Measurements from ENCODE around the gene FADS3. TPM values are rescaled to one million over a fixed set of nuclear protein-coding genes. Genes with fewer than 3 reads are reported as not detected.

Gene FADS3
- total and polyA plus RNA-seq, 2 of the 13 experiments (the other 11 are each of a cell fraction or from before 2014, with no cell fraction given) = 13.4 to 23.2 TPM

DNA sequence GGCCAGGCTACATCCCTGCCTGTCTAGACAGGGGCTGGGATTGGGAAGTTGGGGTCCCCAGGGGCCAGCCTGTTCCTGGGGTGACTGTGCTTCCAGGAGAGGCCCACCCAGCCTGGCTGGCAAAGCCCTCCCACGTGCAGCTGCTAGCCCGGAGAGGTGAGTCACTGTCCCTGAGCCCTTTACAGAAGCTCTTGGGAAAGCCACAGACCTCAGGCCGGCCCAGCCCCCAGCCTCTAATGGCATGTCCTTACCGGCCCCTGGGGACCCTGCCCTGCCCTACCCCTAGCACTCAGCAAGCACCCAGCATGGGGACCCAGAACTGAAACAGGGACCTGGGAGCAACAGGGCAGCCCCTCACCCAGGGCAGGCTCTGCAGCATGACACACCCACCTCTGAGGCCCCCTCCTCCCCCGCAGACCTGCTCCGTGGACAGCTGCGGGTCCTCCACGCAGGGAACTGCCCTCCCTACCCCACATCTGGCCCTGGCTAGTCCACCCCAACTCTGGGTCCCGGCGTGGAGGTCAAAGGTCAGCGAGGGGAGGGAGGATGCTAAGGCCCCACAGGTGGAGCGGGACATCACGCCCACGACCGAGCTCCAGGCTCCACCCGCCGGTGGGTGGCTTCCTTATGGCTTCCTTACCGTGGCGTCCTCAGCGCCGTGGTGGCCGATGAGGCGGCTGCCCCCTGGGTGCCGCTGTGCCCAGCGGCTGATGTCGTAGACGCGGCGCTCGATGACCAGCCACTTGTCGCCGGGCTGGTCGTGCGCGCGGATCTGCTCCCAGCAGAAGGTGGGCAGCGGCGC, 615 bp downstream of the FADS3 start (continued):
- TF ChIP-seq USF2 (IDR thresholded peaks at IDR 0.05; ENCODE audit: low read depth, low read length) = no peak
- TF ChIP-seq USF2 (CRISPR knock-in tag; IDR thresholded peaks at IDR 0.05; ENCODE audit: borderline replicate concordance) = no peak
- TF ChIP-seq ZNF772 (CRISPR knock-in tag; IDR thresholded peaks at IDR 0.05) = 0 out of 2 replicates have a peak, but pooled peaks have one; percentile 18
- TF ChIP-seq ZNF333 (CRISPR knock-in tag; IDR thresholded peaks at IDR 0.05; ENCODE audit: borderline replicate concordance) = 0 out of 2 replicates have a peak, but pooled peaks have one; percentile 58
- TF ChIP-seq SAP130 (CRISPR knock-in tag; IDR thresholded peaks at IDR 0.05; ENCODE audit: low read depth) = peak; percentile 60
- TF ChIP-seq ZFY (CRISPR knock-in tag; IDR thresholded peaks at IDR 0.05) = peak; percentile 17; the same call in 1 of the 2 replicates
- TF ChIP-seq MTF2 (CRISPR knock-in tag; IDR thresholded peaks at IDR 0.05; ENCODE audit: borderline replicate concordance) = peak; percentile 69; the same call in 1 of the 2 replicates
- TF ChIP-seq, protein P1, sequence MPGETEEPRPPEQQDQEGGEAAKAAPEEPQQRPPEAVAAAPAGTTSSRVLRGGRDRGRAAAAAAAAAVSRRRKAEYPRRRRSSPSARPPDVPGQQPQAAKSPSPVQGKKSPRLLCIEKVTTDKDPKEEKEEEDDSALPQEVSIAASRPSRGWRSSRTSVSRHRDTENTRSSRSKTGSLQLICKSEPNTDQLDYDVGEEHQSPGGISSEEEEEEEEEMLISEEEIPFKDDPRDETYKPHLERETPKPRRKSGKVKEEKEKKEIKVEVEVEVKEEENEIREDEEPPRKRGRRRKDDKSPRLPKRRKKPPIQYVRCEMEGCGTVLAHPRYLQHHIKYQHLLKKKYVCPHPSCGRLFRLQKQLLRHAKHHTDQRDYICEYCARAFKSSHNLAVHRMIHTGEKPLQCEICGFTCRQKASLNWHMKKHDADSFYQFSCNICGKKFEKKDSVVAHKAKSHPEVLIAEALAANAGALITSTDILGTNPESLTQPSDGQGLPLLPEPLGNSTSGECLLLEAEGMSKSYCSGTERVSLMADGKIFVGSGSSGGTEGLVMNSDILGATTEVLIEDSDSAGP (CRISPR knock-in tag; IDR thresholded peaks at IDR 0.05; ENCODE audit: borderline replicate concordance) = peak; percentile 21; the same call in 1 of the 2 replicates
- 0 out of 2 replicates have a peak, but pooled peaks have one; percentile 47 for TF ChIP-seq ARNT2 (CRISPR knock-in tag; IDR thresholded peaks at IDR 0.05; ENCODE audit: low read depth)
- TF ChIP-seq, protein P2, sequence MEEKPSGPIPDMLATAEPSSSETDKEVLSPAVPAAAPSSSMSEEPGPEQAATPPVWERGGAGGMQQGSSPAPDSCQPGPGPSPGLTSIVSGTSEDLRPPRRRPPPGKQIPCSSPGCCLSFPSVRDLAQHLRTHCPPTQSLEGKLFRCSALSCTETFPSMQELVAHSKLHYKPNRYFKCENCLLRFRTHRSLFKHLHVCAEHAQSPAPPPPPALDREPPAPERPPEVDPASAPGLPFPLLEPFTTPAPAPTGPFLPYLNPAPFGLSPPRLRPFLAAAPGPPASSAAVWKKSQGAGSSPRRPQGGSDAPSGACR (CRISPR knock-in tag; IDR thresholded peaks at IDR 0.05) = 0 out of 2 replicates have a peak, but pooled peaks have one; percentile 43
- peak; percentile 27; the same call in 1 of the 2 replicates for TF ChIP-seq ZNF747 (CRISPR knock-in tag; IDR thresholded peaks at IDR 0.05; ENCODE audit: borderline replicate concordance)
- no peak for TF ChIP-seq BCL6 (CRISPR knock-in tag; IDR thresholded peaks at IDR 0.05)
- no peak for TF ChIP-seq MAZ (IDR thresholded peaks at IDR 0.05; ENCODE audit: borderline replicate concordance, low read depth, low read length)
- TF ChIP-seq MAZ (CRISPR knock-in tag; IDR thresholded peaks at IDR 0.05; ENCODE audit: low read depth) = peak; percentile 4; the same call in 1 of the 2 replicates
- TF ChIP-seq KLF9 (CRISPR knock-in tag; IDR thresholded peaks at IDR 0.05; ENCODE audit: low read depth) = no peak
- TF ChIP-seq, protein P3, sequence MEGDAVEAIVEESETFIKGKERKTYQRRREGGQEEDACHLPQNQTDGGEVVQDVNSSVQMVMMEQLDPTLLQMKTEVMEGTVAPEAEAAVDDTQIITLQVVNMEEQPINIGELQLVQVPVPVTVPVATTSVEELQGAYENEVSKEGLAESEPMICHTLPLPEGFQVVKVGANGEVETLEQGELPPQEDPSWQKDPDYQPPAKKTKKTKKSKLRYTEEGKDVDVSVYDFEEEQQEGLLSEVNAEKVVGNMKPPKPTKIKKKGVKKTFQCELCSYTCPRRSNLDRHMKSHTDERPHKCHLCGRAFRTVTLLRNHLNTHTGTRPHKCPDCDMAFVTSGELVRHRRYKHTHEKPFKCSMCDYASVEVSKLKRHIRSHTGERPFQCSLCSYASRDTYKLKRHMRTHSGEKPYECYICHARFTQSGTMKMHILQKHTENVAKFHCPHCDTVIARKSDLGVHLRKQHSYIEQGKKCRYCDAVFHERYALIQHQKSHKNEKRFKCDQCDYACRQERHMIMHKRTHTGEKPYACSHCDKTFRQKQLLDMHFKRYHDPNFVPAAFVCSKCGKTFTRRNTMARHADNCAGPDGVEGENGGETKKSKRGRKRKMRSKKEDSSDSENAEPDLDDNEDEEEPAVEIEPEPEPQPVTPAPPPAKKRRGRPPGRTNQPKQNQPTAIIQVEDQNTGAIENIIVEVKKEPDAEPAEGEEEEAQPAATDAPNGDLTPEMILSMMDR (CRISPR knock-in tag; IDR thresholded peaks at IDR 0.05) = peak; percentile 38
- TF ChIP-seq ZNF234 (CRISPR knock-in tag; conservative IDR thresholded peaks at IDR 0.05) = no peak
- TF ChIP-seq, protein P4, sequence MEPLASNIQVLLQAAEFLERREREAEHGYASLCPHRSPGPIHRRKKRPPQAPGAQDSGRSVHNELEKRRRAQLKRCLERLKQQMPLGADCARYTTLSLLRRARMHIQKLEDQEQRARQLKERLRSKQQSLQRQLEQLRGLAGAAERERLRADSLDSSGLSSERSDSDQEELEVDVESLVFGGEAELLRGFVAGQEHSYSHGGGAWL (CRISPR knock-in tag; IDR thresholded peaks at IDR 0.05) = peak; percentile 16
